ENCODE measurements around the gene IGLON5. TPM values are rescaled to one million over a fixed set of nuclear protein-coding genes. Genes with fewer than 3 reads are reported as not detected.

IGLON5 gene
- total RNA-seq, 2 donors from 2014 or later, result not detected

DNA sequence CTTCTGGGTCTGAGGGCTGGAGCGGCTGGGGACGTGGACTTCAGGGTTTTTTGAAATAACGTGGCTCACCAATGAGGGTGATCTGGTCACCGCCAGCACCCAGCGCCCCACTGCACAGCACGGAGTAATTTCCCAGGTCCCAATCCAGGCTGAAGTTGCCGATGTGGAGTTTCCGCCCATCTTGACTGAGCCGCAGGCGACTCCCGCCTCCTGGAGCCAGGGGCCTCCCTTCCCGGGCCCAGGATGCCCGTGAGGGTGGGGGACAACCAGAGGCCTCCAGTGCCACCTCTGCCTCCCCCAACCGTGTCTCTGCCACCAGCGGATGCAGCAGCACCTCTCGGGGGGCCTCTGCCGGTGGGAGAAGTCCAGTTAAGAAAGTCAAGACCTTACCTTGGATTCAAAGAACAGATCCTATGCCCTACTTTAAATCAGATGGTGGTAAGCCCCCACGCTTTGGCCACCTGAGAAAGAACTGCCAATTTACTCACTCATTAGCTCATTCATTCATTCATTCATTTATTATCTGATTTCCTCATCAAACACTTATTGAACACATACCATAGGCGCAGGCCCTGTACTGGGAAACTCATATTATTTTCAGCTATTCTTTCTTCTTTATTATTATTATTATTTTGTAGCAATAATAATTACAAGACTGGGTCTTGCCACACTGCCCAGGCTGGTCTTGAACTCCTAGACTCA is 26.6 kb downstream of the IGLON5 start:
- no peak for DNase-seq
- Mint-ChIP-seq H3K36me3 (ENCODE audit: low read depth) (peaks cover 2% of the 10 kb centered on the region), H3K27ac (peak overlapping the region; percentile 69), H3K4me3 (peak overlapping the region; percentile 96), H3K27me3 (peaks cover 11% of the 10 kb centered on the region), H3K4me1 (peaks cover 14% of the 10 kb centered on the region)
- no peak for ATAC-seq
- no peaks in the 10 kb centered on the region for H3K9me3 ChIP-seq (ENCODE audit: control insufficient read depth, low read length, poor library complexity, severe bottlenecking)

DNA sequence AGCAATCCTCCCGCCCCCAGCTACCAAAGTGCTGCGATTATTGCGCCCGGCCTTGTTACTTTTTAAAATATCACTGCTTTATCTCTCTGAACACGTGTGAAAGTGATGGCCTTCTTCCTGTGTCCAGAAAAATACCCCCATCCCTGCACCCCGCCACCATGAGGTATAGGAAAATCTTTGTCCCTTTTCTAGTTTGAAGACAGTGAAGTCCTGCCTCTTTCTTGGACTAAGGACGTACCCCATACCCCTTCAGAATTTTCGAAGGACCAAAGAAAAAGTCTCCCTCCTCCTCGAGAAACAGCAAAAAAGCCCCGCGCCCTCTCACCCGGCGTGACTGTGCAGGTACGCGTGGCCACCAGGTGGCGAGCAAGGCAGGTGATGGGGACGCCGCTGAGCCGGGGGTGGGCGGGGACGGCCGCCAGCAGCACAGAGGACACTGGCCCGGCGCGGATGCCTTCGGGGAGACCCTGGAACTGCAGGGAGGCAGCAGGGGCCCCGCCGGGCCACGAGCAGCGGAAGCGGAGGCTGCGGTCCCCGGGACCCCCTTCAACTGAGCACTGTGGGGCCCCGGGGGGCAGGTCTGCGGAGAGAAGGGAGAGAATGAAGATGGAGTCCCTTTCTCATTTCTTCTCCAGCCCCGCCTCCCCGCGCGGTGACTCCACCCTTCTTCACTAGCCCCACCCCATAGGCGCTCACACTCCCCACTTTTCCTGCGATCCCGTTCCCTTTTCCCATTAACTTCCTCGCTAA is 27.3 kb downstream of the IGLON5 start:
- Mint-ChIP-seq H3K36me3 (ENCODE audit: low read depth) (peaks cover 2% of the 10 kb centered on the region), H3K4me1 (peaks cover 15% of the 10 kb centered on the region), H3K27ac (peak overlapping the region; percentile 69), H3K4me3 (peak overlapping the region; percentile 96), H3K27me3 (peaks cover 11% of the 10 kb centered on the region)
- no peaks in the 10 kb centered on the region for H3K9me3 ChIP-seq (ENCODE audit: control insufficient read depth, low read length, poor library complexity, severe bottlenecking)
- ATAC-seq (peak; percentile 83), DNase-seq (peak; percentile 77 to 81 (median 80))

DNA sequence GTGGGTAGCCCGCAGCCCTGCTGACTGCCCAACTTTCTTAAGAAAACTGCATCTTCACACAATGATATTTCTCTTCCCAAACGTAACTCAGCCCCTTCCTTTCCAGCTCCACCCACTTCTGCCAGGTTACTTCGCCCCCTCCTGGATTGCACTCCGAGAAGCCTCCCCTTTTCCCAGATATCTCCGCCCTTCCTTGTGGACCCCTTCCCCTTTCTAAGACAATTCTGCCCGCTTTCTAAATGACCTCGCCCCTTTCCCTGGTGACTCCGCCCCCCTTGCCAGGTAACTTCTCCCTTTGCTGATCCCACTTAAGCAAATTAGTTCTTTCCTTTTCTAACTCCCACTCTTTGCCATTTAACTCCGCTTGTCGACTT is 27.9 kb downstream of the IGLON5 start:
- ATAC-seq (peak; percentile 3), DNase-seq (no peak)
- Mint-ChIP-seq H3K27ac (peak overlapping the region; percentile 69), H3K4me3 (peak overlapping the region; percentile 96), H3K27me3 (peaks cover 10% of the 10 kb centered on the region), H3K36me3 (ENCODE audit: low read depth) (peaks cover 2% of the 10 kb centered on the region), H3K4me1 (peaks cover 15% of the 10 kb centered on the region)
- no peaks in the 10 kb centered on the region for H3K9me3 ChIP-seq (ENCODE audit: control insufficient read depth, low read length, poor library complexity, severe bottlenecking)

DNA sequence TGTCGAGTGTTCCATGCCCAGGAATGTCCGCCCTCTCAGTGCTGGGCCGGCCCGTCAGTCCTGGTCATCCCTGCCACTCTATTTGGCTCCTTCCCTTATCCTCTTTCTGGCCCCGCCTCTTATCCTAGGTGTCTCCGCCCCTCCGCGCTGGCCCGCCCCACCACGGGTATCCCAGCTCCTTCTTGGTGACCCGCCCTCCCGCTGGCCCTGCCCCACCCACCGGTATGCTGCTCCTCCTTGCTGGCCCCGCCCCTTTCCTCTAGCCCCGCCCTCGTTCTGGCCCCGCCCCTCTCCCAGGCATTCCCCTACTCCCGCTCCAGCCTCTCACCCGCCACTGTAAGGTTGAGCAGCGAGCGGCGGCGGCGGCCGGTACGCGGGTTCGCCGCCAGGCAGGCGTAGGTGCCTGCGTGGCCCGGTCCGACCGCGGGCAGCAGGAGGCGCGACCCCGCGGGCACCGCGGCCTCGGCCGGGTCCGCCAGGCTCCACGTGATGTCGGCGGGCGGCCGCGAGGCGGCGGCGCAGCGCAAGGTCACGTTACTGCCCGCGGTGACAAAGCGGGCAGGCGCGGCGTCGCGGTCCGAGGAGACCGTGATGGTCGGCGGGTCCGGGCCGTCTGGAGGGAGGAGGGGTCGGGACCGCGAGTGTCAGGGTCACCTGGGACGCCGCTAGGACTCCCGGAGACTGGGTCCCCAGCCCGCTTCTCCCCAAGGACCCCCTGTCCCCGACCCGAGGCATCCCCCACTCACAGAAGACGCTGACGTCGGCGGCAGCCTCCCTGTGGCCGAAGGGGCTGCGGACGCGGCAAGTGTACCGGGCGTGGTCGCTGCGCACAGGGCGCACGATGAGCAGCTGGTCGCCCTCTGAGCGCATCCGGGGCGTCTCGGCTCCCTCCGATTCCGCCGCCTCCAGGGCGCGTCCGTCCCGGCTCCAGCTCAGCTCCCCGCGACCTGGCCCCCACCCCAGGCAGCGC is 28.5 kb downstream of the IGLON5 start:
- Mint-ChIP-seq H3K36me3 (ENCODE audit: low read depth) (peaks cover 2% of the 10 kb centered on the region), H3K4me3 (peak overlapping the region; percentile 96), H3K27me3 (peaks cover 3% of the 10 kb centered on the region), H3K27ac (peak overlapping the region; percentile 69), H3K4me1 (peaks cover 17% of the 10 kb centered on the region)
- no peaks in the 10 kb centered on the region for H3K9me3 ChIP-seq (ENCODE audit: control insufficient read depth, low read length, poor library complexity, severe bottlenecking)
- ATAC-seq (peak; percentile 77), DNase-seq (peak; percentile 62 to 93 (median 84))

DNA sequence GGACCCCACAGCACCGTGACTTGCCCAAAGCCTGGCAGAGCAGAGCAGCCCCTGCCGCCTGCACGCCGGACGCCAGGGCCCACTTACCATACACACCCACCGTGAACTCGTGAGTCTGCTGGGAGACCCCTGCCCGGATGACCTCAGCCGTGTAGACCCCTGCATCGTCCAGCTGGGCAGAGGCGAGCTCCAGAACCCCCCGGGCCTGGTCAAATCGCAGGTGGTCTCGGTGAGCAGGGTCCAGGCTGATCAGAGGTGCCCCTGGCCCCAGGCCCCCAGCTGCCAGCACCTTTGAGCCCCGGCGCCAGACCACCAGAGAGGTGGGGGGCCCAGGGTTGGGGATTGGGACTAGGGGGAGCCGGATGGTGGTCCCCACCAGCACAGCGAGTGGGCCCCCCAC is 29.6 kb downstream of the IGLON5 start:
- Mint-ChIP-seq H3K36me3 (ENCODE audit: low read depth) (no peaks in the 10 kb centered on the region), H3K4me3 (peak overlapping the region; percentile 69), H3K4me1 (peaks cover 17% of the 10 kb centered on the region), H3K27ac (no peak overlapping the region), H3K27me3 (no peaks in the 10 kb centered on the region)
- ATAC-seq, result no peak
- no peaks in the 10 kb centered on the region for H3K9me3 ChIP-seq (ENCODE audit: control insufficient read depth, low read length, poor library complexity, severe bottlenecking)
- no peak for DNase-seq

DNA sequence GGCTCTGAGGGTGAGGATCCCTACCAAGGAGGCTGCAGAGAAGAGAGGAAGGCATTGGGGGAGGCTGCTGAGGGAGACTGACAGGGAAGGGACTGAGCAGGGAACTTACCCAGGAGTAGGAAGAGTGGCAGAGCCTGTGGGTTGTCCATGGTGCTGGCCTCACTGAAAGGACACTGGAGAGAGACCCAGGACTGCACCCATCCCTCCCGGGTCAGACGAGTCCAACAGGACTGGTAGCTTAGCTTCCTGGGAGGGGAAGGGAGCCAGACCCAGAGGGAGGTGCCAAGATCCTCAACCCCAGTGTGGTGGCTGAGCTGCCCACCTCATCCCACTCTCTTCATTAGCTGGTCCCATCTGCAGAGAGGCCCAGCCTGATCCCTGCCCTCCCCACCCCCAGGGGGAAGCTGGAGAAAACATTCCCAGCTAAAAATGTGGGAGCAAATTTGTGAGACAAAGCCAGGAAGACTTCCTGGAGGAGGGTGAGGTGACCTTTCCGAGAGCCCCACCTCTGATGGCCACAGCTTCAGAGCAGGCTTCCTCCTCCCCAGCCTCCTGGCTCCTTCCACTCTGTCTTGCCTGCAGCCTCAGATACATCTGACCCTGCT is 30.6 kb downstream of the IGLON5 start, which contains the start of gene VSIG10L:
Gene VSIG10L (minus strand): TSS at position 164 of the 605 bp plus-strand sequence. CDS start 15 bp downstream, at position 149.
- H3K9me3 ChIP-seq (ENCODE audit: control insufficient read depth, low read length, poor library complexity, severe bottlenecking), result no peaks in the 10 kb centered on the region
- ATAC-seq (no peak), DNase-seq (no peak)
- Mint-ChIP-seq H3K4me3 (peak within 1 kb of the TSS; percentile 69), H3K4me1 (peaks cover 17% of the 10 kb centered on the region), H3K27me3 (no peaks in the 10 kb centered on the region), H3K27ac (peak within 1 kb of the TSS; percentile 79), H3K36me3 (ENCODE audit: low read depth) (no peaks in the 10 kb centered on the region)

DNA sequence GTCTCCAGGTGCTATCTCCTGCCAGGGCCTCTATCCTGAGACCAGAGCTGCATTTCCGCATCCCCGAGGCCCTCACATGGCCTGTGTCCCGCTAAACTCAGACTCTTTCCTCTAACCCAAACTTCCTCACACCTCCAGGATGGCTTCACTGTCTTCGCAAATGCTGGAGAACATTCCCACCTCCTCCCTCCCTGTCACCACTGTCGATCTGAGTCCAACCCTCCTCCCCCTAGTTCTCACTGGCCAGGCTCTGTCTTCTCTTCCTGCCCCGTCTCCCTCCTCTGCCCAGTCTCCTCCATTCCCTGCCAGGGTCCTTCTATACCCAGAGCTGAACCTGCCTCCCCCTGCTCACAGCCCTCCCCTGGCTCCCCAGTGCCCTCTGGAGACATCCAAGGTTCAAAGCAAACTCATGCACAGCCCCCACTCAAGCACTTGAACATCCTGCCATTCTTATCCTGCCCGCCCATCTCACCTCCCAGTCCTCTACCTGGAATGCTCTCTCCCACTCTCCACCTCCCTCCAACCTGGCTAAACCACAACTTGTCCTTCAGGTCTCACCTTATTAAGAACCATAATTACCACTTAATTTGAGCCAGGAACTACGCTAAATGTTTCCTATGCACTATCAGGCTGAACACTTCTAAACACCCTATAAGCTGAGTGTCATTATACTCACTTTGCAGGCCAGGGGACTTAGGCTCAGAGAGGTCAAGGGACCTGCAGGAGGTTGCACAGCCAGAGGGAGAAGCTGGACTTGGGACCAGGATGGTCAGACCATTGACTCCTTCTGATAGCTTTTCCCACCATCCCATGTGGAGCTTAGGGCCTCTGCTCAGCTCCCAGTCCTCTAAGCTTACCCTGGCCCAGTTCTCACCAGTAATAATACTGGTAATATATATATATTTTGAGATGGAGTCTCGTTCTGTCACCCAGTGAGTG is 31.5 kb downstream of the IGLON5 start:
- H3K36me3 Mint-ChIP-seq (ENCODE audit: low read depth), result peaks cover 3% of the 10 kb centered on the region
- ATAC-seq, result no peak

DNA sequence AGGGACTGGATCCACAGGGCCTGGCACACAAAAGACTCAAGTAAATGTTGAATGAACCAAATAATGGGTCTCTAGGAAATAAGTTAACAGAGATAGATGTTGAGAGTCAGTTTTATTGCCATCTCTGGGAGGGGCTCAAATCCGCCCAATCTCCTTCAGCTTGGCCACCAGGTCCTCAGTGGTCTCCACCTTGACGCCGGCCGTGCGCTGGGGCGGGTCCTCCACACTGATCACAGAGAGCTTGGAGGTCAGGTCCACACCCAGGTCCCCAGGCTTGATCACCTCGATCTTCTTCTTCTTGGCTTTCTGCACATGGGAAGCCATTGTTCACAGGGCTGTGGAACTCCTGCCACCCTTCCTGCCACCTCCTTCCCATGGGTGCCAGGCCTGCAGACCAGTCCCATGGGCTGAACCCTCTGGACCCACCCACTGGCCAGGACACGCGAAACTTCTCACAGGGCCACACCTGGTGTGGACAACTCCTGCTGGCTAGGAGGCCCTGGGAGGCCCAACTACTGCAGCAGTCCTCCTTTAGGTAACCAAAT is 33.7 kb downstream of the IGLON5 start:
- no peak for ATAC-seq
- Mint-ChIP-seq H3K4me3 (no peak overlapping the region), H3K27ac (no peak overlapping the region), H3K36me3 (ENCODE audit: low read depth) (peaks cover 3% of the 10 kb centered on the region), H3K4me1 (peaks cover 12% of the 10 kb centered on the region), H3K27me3 (no peaks in the 10 kb centered on the region)
- DNase-seq, result no peak
- H3K9me3 ChIP-seq (ENCODE audit: control insufficient read depth, low read length, poor library complexity, severe bottlenecking), result no peaks in the 10 kb centered on the region

More for the DNA sequence above, 31.5 kb downstream of the IGLON5 start:
- Mint-ChIP-seq H3K27me3 (no peaks in the 10 kb centered on the region), H3K4me1 (peaks cover 21% of the 10 kb centered on the region), H3K27ac (peak overlapping the region; percentile 79), H3K4me3 (peak overlapping the region; percentile 41)
- DNase-seq, result no peak
- no peaks in the 10 kb centered on the region for H3K9me3 ChIP-seq (ENCODE audit: control insufficient read depth, low read length, poor library complexity, severe bottlenecking)

DNA sequence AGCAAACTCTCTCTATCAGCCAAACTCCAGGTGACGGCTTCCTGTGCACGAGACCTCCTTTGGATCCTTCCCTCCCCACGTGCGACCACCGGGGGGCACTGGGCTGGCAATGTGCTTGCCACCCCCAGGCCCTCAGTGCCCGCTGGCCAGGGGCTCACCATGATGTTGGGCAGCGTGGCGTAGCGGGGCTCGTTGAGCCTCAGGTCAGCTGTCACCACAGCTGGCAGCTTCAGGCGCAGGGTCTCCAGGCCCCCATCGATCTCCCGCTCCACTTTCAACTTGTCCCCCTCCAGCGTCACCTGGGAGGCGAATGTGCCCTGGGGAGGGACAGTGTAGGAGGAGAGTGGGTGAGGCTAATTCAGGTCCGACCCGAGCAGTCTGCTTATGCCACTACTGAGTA is 35.3 kb downstream of the IGLON5 start:
- peaks cover 10% of the 10 kb centered on the region for H3K4me1 Mint-ChIP-seq
- ATAC-seq (no peak), DNase-seq (no peak)
- peaks cover 5% of the 10 kb centered on the region for H3K36me3 Mint-ChIP-seq (ENCODE audit: low read depth)
- no peaks in the 10 kb centered on the region for H3K9me3 ChIP-seq (ENCODE audit: control insufficient read depth, low read length, poor library complexity, severe bottlenecking)
- H3K27ac Mint-ChIP-seq, result no peak overlapping the region
- no peak overlapping the region for H3K4me3 Mint-ChIP-seq
- no peaks in the 10 kb centered on the region for H3K27me3 Mint-ChIP-seq

DNA sequence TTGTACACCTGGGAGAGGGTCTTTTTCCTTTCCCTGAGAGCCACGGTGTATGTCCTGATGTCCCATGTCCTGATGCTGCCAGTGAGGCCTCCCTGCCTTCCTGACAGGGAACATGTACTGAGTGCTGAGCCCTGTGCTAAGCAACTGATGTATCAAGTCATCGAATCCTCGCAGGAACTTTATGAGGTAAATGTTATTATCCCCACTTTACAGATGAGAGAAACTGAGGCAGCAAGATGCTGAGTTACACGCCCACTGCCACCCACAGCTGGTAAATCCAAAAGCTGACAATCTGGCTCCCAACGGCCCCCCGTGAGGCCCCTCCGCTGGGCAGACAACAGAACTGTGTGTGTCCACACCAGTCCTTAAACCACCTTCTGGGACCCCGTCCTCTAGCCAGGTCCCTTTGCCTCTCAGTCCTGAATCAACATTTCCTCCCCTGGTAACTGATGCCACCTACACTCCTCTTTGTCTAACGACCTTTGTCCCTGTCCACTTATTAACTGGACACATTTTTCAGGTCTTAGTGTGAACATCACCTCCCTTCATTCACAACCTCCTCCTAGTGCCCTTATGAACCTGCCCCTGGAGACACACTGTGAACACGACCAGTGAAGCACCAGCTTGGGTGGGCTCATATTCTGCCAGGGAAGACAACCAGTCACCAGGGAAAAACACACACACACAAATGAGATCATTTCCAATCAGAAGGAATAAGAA is 35.9 kb downstream of the IGLON5 start:
- peaks cover 10% of the 10 kb centered on the region for H3K4me1 Mint-ChIP-seq
- H3K36me3 Mint-ChIP-seq (ENCODE audit: low read depth), result peaks cover 10% of the 10 kb centered on the region
- H3K27ac Mint-ChIP-seq, result no peak overlapping the region
- H3K4me3 Mint-ChIP-seq, result no peak overlapping the region
- H3K27me3 Mint-ChIP-seq, result no peaks in the 10 kb centered on the region
- ATAC-seq, result no peak
- no peaks in the 10 kb centered on the region for H3K9me3 ChIP-seq (ENCODE audit: control insufficient read depth, low read length, poor library complexity, severe bottlenecking)
- no peak for DNase-seq

DNA sequence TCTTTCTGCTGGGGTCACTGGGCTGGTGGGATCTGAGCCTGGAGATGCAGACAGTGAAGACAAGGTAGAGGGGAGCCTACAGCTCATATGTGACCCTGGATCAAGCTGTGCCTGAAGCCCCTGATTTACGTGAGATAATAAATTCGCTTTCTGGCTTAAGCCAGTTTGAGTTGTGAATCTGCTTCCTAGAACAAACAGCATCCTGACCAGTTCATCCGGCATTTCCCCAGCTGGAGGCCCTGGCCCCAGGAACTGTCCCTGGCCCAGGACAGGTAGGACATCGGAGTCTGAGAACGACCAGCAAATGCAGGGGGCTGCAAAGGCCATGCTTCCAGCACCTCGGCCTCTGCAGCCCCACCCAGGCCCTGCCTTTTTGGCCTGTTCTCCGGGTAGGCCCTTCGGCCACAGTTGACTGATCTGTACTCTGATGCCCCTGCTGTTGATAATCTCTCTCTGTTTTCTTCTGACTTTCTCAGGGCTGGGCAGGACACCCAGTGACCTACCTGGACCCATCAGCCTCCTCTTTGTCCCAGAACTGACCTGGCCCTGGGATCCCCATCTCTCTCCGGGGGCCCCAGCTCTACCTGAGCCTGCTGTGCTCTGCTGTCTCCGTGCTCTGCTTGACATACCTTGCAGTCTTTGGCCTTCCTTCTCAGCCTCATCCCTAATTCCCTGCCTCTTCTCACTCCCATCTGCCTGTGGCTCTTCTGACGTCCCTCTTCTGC is 40.0 kb downstream of the IGLON5 start:
- no peaks in the 10 kb centered on the region for H3K9me3 ChIP-seq (ENCODE audit: control insufficient read depth, low read length, poor library complexity, severe bottlenecking)
- H3K27me3 Mint-ChIP-seq, result no peaks in the 10 kb centered on the region
- ATAC-seq, result no peak
- no peak for DNase-seq
- H3K4me1 Mint-ChIP-seq, result peaks cover 11% of the 10 kb centered on the region
- peaks cover 11% of the 10 kb centered on the region for H3K36me3 Mint-ChIP-seq (ENCODE audit: low read depth)
- H3K27ac Mint-ChIP-seq, result no peak overlapping the region
- no peak overlapping the region for H3K4me3 Mint-ChIP-seq

Data from T-helper 17 cell (primary cell).